Liver (tissue), 9 donors: ENCODE measurements around the gene TMEM178A. TPM values are rescaled to one million over a fixed set of nuclear protein-coding genes. Genes with fewer than 3 reads are reported as not detected.

ENCODE experiments used
- DNase-seq: peaks from one replicate; pipeline ENCODE4 v3.0.0-alpha.2; 2017; ENCODE audit warnings: low spot score
- H3K27ac ChIP-seq, 2 donors: one replicate each; pipeline ENCODE4 v1.7.0; 2013; ENCODE audit warnings: inconsistent platforms in 2 of 2, low read length in 2 of 2, control low read depth in 1 of 2, low read depth in 1 of 2, mild to moderate bottlenecking in 1 of 2
- H3K27me3 ChIP-seq, 4 donors: one replicate each; pipeline versions ENCODE4 v1.6.1 to v1.7.0; 2013; ENCODE audit warnings: low read length in 3 of 4, inconsistent platforms in 1 of 4, mild to moderate bottlenecking in 1 of 4, moderate library complexity in 1 of 4; ENCODE audit not compliant: control insufficient read depth in 4 of 4, insufficient read depth in 4 of 4
- H3K36me3 ChIP-seq, 4 donors: one replicate each; pipeline versions ENCODE4 v1.6.1 to v1.7.0; 2013; ENCODE audit warnings: low read length in 3 of 4, mild to moderate bottlenecking in 3 of 4, low read depth in 1 of 4, moderate library complexity in 1 of 4; ENCODE audit not compliant: control insufficient read depth in 4 of 4, insufficient read depth in 3 of 4
- H3K4me1 ChIP-seq, 4 donors: one replicate each; pipeline versions ENCODE4 v1.6.1 to v1.7.0; 2013; ENCODE audit warnings: low read length in 3 of 4, mild to moderate bottlenecking in 3 of 4, moderate library complexity in 1 of 4; ENCODE audit not compliant: control insufficient read depth in 4 of 4, insufficient read depth in 4 of 4
- H3K4me3 ChIP-seq, 3 donors: one replicate each; pipeline versions ENCODE4 v1.6.1 to v1.7.0; 2013; ENCODE audit warnings: low read length in 3 of 3, control low read depth in 1 of 3, low read depth in 1 of 3, mild to moderate bottlenecking in 1 of 3
- H3K9ac ChIP-seq, 2 donors: one replicate each; pipeline ENCODE4 v1.7.0; 2013; ENCODE audit warnings: low read length in 2 of 2, mild to moderate bottlenecking in 2 of 2, moderate library complexity in 2 of 2, control low read depth in 1 of 2, low read depth in 1 of 2
- H3K9me3 ChIP-seq, 4 donors: one replicate each; pipeline versions ENCODE4 v1.6.1 to v1.7.0; 2013; ENCODE audit warnings: low read length in 3 of 4; ENCODE audit not compliant: control insufficient read depth in 4 of 4
- CTCF ChIP-seq: fragments of 150-350 bp; IDR thresholded peaks from 2 replicates; pipeline ENCODE4 v1.5.1; 2017; ENCODE audit warnings: improper control_type of control experiment, low read depth, low read length; ENCODE audit not compliant: missing input control
- FOXA2 ChIP-seq: IDR thresholded peaks from 2 replicates; pipeline ENCODE4 v1.6.1; 2016; ENCODE audit warnings: antibody characterized with exemption
- HNF4A ChIP-seq, 2 donors: conservative IDR thresholded peaks; 2 replicates each; pipeline ENCODE4 v1.6.1; 2016; ENCODE audit warnings: antibody characterized with exemption in 2 of 2, mild to moderate bottlenecking in 2 of 2
- HNF4G ChIP-seq: IDR thresholded peaks from 2 replicates; pipeline ENCODE4 v1.6.1; 2016; ENCODE audit warnings: antibody characterized with exemption
- JUND ChIP-seq, 2 donors: IDR thresholded peaks; 2 replicates each; pipeline ENCODE4 v1.6.1; 2016; ENCODE audit warnings: antibody characterized with exemption in 2 of 2
- NR2F2 ChIP-seq: IDR thresholded peaks from 2 replicates; pipeline ENCODE4 v1.6.1; 2016; ENCODE audit warnings: antibody characterized with exemption
- REST ChIP-seq: IDR thresholded peaks from 2 replicates; pipeline ENCODE4 v1.6.1; 2016; ENCODE audit warnings: antibody characterized with exemption, mild to moderate bottlenecking
- RXRA ChIP-seq, 2 donors: IDR thresholded peaks; 2 replicates each; pipeline ENCODE4 v1.6.1; 2017 to 2018; ENCODE audit warnings: antibody characterized with exemption in 2 of 2, mild to moderate bottlenecking in 1 of 2
- SP1 ChIP-seq: IDR thresholded peaks from 2 replicates; pipeline ENCODE4 v1.6.1; 2018; ENCODE audit warnings: antibody characterized with exemption, mild to moderate bottlenecking
- YY1 ChIP-seq: IDR thresholded peaks from 2 replicates; pipeline ENCODE4 v1.6.1; 2016; ENCODE audit warnings: antibody characterized with exemption, mild to moderate bottlenecking
- WGBS: extraction: QIAGEN DNeasy Blood & Tissue Kit; methylation state at CpG from one replicate; pipeline ENCODE4 v1.1.7; 2013; 5-methylcytosine and 5-hydroxymethylcytosine counted together
- polyA plus RNA-seq, 2 donors: library from polyadenylated mRNA; stranded (reverse) in 1 of 2; unstranded in 1 of 2; fragments of 200-250 nt in 1 of 2; fragments of >200 nt in 1 of 2; fragmentation: Nextera tagmentation in 1 of 2; extraction: Ambion mirVana in 1 of 2; gene quantifications; one replicate each; pipeline versions ENCODE4 v1.2.1 to v1.2.3, GENCODE V29; 2013 to 2015
- total RNA-seq, 2 donors: library from RNA; depleted of rRNA; stranded (reverse); fragments of >200 nt; gene quantifications; one replicate each; pipeline ENCODE4 v1.2.3, GENCODE V29; 2014
- TF ChIP-seq, protein P1 (sequence below): IDR thresholded peaks from 2 replicates; pipeline ENCODE4 v1.6.1; 2016; ENCODE audit warnings: antibody characterized with exemption
- TF ChIP-seq, protein P2 (sequence below): IDR thresholded peaks from 2 replicates; pipeline ENCODE4 v1.6.1; 2016; ENCODE audit warnings: antibody characterized with exemption
- donor health status: healthy.
- donor health status: healthy.
- donor health status: healthy.
- donor health status: healthy.
- donor health status: healthy.

TMEM178A gene
- total and polyA plus RNA-seq, 4 donors, result 0.21 to 0.64 (median 0.49) TPM

- no peak overlapping the region for H3K9ac ChIP-seq
- no peak for TF ChIP-seq FOXA2
- no peak for TF ChIP-seq JUND (IDR thresholded peaks at IDR 0.05)
- TF ChIP-seq, protein P1, sequence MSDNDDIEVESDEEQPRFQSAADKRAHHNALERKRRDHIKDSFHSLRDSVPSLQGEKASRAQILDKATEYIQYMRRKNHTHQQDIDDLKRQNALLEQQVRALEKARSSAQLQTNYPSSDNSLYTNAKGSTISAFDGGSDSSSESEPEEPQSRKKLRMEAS, result peak; percentile 20
- no peak for TF ChIP-seq RXRA (IDR thresholded peaks at IDR 0.05)
- no peaks in the 10 kb centered on the region for H3K27me3 ChIP-seq
- no peak overlapping the region for H3K27ac ChIP-seq
- no peaks in the 10 kb centered on the region for H3K9me3 ChIP-seq
- no peak for DNase-seq
- no peaks in the 10 kb centered on the region for H3K4me1 ChIP-seq
- no peaks in the 10 kb centered on the region for H3K36me3 ChIP-seq
- 45% methylated on average over 2 of the region's 2 CpGs for WGBS
- no peak overlapping the region for H3K4me3 ChIP-seq
These were observed 25.6 kb upstream of the TMEM178A start for GRCh38 chr2:39640107-39640506.

- H3K27ac ChIP-seq, result no peak overlapping the region
- no peaks in the 10 kb centered on the region for H3K27me3 ChIP-seq
- no peak for DNase-seq
- WGBS, result 92% methylated on average over 2 of the region's 2 CpGs
- no peaks in the 10 kb centered on the region for H3K4me1 ChIP-seq
- no peaks in the 10 kb centered on the region for H3K36me3 ChIP-seq
- no peak for TF ChIP-seq REST
- TF ChIP-seq, protein P2, sequence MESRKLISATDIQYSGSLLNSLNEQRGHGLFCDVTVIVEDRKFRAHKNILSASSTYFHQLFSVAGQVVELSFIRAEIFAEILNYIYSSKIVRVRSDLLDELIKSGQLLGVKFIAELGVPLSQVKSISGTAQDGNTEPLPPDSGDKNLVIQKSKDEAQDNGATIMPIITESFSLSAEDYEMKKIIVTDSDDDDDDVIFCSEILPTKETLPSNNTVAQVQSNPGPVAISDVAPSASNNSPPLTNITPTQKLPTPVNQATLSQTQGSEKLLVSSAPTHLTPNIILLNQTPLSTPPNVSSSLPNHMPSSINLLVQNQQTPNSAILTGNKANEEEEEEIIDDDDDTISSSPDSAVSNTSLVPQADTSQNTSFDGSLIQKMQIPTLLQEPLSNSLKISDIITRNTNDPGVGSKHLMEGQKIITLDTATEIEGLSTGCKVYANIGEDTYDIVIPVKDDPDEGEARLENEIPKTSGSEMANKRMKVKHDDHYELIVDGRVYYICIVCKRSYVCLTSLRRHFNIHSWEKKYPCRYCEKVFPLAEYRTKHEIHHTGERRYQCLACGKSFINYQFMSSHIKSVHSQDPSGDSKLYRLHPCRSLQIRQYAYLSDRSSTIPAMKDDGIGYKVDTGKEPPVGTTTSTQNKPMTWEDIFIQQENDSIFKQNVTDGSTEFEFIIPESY, result no peak
- TF ChIP-seq, protein P1, result no peak
- no peak for TF ChIP-seq FOXA2
- no peak for TF ChIP-seq HNF4A (conservative IDR thresholded peaks at IDR 0.05)
- TF ChIP-seq NR2F2, result no peak
- TF ChIP-seq YY1, result no peak
- no peak for TF ChIP-seq CTCF
- no peak for TF ChIP-seq JUND (IDR thresholded peaks at IDR 0.05)
- TF ChIP-seq HNF4G, result no peak
- no peak for TF ChIP-seq SP1
- no peak overlapping the region for H3K9ac ChIP-seq
- H3K9me3 ChIP-seq, result no peaks in the 10 kb centered on the region
- no peak overlapping the region for H3K4me3 ChIP-seq
These were observed 25.0 kb upstream of the TMEM178A start for GRCh38 chr2:39640681-39641080.
